Activated CD4-positive, alpha-beta T cell treated with anti-CD3 and anti-CD28 coated beads, Interleukin-2, Interleukin-6, amounts not matched to agents 100 ng/mL and 50 ng/mL, durations not matched to agents 16 hours and 8 hours (primary cell): ENCODE measurements around the gene GALNTL6.

Source experiments
- DNase-seq: peaks from one replicate; pipeline ENCODE4 v3.0.0-alpha.2; 2020

The GALNTL6 gene

DNA sequence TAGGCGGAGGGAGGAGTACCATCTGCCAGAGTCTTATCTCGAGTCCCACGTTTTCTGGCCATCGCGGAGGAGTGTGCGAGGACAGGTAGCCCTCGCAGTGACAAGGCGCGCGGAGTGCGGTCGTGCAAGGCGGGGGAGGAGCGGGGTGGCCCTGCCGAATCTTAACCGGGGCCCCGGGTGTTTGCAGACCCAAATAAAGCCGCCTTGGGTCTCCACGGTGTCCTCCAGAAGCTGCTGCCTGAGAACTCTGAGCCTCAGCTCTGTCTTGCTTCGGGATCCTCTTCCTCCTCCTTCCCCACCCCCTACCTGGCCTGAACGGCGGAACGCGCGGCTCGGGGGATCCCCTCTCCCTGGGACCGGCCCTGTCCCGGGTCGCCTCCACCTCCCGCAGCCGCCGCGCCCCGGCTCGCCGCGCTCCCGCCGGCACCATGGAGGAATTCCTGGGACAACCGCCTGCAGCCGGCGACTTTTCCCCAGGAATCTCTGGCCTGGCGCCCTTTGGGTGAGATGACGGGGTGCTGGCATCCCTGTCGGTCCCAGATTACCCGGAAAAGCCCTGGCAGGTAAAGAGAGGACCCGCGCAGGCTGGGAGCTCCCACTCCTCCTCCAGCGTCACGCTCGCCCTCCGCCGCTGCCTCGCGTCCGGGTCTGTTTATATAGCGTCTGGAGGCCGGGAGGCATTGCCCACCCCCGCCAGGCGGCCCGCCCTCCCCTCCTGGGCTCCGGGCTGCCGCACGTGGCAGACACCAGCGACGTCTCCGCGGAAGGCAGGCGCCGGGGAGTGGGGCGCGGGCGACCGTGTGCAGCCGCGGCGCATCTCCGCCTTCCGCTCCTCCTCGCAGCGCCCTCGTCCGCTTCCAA lies at the start of gene GALNTL6:
Gene GALNTL6, plus strand, starts transcription at position 740 of the 861 bp plus-strand sequence.
- no peak for DNase-seq

DNA sequence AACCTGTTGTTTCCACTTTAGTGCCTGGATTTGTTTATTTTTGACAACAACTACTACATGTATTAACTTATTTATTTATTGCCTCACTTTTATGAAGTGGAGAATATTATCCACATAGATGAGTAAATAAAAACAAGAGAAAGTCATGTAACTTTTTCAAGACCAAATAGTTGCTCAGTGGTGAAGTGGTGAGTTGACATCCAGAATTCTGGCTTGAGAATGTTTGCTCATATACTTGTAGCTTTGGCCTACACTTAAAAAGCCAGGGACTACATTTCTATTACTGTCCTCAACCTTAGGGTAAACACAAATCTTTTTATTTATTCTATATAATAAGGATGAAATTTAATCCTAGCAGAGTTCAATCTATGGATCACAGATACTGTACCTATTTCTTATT lies 47.7 kb upstream of the GALNTL6 start:
- DNase-seq = no peak

DNA sequence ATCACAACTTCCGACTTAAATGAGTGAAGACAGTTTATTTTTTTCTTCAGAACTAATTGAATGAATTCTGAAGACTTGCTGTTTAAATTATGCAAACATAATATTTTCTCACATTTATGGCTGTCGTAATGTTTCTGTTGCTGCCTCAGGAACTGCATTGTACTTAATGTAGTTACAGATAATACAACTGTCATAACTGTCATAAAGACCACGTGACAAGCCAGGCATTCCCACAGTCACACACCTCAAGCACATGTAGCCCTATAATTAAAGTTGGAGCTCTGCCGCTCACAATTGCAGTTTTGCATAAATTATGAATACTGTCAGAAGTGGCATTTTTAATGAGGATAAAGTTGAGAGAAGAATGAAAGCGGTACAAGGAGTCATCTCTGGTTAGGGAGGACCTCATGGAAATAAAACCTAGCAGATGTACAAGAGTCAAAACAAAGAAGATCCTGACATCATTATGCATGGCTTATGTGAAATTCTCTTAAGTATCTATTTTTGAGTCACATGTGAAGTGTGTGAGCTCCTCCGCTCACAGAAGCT lies 38.5 kb upstream of the GALNTL6 start:
- no peak for DNase-seq

DNA sequence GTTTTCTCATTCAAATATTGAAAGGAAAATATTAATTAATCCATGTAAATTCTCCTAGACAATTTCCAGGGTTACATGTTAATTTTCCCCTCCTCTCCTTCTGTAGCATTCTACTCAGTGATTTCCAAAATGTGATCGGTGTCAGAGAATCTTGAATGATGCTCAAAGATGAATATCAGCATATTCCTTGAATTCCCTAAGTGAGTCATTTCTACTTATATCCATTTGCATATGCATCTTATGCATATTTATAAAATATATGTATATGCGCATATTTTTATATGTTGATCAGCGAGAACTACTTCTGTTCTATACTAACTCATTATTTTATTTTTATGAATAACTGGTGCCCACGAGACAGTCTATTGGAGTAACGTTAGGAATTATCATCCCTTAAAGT lies 33.9 kb upstream of the GALNTL6 start:
- DNase-seq = no peak

DNA sequence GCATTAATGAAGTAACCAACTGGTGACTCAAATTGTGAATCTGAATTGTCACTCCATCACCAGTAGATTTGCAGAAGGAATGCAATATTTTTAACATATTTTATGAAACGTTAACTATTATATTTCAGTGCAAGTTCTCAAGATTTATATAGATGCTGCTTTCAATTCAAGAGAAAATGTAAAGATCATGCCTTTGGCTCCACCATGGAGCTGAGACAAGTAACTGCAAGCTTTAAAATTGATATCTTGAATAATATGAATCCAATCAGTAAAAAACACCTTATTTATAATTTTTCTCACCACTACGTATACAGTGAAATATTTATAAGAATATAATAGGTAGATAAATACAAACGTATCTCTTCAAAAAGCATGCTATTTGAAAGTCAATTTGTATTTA lies 27.8 kb upstream of the GALNTL6 start:
- DNase-seq = no peak

DNA sequence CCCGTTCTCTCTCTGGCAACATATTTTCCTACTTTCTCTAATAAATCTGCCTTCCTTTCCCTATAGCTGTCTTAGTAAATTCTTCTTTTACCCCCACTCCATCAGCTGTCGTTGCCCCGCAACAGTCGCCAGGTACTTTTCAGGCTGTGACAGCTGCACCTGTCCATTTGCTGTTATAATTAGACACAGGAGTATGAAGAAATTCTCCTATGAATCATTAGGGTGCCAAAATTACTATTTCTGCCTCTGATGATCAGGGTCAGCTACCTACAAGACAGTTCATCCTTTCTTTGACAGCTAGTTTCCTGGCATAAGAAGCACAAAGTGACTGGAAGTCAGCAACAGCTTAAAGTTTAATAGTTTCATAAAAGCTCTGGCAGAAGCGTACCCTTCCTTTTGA lies 19.5 kb upstream of the GALNTL6 start:
- DNase-seq = no peak

DNA sequence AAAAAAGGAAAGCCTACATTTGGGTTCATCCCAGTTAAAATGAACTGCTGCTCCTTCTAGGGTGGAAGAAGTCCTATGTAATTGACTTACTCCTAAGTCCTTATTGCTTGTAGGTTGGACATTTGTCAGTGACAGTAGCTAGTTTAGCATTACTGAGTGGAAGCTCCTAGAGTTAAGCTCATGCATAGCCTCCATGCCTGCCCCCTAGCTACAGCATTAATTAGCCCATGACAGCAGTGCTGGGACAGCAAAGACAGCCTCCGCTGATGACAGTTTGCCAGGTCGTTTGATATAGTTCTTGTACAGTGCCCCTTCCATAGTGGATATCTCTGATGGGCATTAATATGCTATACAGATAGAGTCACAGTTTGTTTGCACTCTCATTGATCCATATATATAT lies 18.7 kb upstream of the GALNTL6 start:
- DNase-seq = no peak

DNA sequence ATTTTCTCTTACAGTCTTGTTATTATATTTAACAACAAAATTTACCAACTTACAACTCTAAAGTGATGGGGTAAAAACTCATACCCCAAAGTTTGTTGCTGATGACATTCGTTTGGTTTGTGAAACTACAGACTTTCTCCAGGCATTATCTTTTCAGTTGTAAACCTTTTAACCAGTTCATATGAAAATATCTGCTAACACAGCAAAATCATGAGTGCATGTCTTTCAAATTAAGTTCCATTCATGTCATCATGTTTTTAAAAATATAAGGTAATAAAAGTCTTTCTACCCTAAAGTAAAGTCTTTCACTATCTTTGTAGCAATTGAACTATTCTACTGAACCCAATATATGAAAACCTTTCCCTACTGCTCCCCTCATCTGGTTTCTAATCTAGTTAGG lies 3.4 kb upstream of the GALNTL6 start:
- DNase-seq = no peak

DNA sequence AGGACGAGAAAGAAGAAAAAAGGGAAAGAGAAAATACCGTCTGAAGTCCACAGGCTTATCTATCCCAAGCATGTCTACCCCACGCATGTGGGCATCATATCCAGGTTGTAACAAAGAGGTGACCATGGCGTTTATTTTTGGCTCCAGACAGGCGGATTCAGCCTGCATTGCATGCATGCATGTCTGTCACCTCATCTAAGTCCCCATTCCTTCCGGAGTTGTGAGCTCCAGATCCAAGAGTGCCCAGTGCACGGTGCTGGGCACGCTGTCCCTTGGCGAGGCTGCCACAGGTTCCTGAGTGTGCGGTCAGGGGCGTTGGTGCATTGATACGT lies 905 bp upstream of the GALNTL6 start:
- DNase-seq = no peak

DNA sequence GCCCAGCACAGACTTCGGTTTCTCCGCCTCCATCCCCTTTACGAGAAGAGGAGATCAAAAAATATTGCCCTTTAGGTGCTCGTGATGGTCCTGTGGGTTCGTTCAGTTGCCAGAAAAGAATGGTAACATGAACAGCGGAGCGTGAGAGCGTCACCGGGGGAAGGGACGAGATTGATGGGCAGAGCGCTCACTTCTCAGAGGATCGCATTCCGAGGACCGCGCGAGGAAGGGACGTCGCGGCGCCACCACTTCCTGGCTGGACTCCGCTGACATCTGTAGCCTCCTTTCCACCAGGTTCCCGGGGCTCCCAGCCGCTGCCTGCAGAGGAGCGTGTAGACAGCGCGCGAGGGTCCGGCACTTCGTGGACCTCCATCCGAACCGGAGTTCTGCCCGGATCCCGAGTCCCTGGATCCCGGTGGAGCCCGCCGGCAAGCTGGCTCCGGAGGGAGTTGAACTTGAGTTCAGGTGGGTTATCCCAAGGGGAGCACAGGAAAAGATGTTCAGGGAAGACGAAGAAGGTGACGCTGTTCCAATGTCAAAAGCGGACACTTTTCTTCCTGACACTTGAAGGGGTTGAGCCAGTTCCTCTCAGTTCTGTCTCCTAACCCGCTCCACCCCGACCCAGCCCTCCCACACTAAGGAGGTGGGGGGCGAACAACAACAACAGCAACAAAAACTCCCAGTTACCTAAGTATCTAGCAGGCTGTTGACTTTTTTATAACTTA lies 484 bp downstream of the GALNTL6 start:
- no peak for DNase-seq

DNA sequence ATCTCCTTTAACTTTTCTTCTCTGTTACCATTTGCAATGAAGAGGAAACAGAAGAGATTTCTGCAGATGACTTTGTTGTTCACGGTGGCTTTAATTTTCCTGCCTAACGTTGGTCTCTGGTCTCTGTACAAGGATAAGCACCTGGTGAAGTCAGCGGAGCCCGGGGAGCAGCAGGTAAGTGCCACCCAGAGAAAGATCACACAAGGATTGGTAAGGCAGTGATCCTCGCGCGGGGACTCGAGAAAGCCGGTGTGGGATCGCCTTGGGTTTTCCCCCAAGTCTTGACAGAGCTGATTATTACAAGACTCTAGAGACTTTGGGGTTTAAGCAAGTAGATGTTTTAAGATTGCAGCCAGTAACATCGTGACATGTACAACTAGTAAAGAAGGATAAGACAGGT lies 1.3 kb downstream of the GALNTL6 start:
- no peak for DNase-seq

DNA sequence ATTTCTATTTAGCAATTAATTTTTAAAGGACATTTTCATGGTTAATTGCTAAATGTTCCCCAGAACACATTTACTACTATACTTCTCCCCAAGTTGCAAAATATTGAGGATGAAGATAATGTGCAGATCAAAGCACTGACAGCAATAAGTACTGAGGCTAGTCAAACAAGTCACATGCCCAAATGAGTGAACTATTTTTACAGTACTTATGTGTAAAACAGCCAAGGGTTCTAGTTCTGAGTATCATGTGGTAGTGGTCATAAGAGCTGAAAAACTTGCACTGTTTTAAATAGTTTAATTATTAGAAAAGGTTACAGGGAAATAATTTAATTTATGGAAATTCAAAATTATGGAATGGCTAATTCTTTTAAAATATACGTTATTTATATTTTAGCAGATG lies 3.8 kb downstream of the GALNTL6 start:
- no peak for DNase-seq

DNA sequence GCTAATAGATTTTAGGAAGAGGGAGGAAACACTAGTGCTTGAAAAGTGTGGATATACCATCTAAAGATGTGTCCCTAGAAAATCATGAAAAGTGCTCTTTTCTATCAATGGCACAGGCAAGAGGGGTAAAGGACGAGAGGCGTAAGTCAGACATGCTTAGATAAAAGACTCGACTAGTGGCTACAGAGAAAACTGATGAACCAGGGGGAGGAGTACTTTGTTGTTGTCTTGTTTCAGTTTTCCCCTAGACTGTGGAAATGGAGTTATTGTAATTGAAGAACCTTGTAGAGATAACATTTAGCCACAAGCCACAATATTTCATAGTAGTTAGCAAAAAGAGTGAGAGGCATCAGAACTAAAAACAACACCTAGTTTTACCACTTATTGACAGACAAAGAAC lies 21.4 kb downstream of the GALNTL6 start:
- DNase-seq = no peak

DNA sequence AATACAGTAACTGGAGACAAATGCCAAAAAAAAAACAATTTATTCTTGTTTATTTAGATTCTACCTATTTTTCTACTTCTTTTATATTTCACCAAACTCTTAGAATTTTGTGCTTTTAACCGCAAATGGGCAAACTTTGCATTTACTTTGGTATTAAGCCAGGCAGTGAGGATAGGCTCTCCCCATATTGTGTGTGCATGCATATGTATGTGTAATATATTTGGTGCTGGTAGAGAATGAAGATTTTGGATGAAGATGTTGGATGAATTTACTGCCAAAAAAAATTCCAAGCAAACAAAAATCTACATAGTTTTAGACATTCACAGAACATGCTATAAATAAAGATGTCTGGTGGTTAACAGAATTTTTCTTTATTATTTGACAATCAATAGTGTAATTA lies 30.3 kb downstream of the GALNTL6 start:
- no peak for DNase-seq

DNA sequence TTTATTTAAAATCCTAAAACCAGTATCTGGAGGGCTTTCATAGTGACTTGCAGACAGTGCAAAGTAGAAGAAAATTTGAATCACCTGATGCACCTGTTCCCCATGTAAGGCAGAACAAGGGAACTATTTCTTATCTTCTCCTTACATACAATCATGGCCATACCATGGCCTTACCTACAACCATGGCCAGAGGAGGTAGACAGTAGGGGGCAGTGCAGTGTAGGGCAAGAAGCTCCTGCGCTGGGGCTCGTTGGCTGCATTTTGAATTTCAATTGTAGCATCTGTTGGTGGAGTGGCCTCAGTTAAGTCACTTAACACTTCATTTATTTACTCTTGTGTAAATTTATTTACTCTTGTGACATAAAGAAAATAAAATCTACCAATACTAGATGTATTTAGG lies 33.0 kb downstream of the GALNTL6 start:
- DNase-seq = peak; percentile 24

DNA sequence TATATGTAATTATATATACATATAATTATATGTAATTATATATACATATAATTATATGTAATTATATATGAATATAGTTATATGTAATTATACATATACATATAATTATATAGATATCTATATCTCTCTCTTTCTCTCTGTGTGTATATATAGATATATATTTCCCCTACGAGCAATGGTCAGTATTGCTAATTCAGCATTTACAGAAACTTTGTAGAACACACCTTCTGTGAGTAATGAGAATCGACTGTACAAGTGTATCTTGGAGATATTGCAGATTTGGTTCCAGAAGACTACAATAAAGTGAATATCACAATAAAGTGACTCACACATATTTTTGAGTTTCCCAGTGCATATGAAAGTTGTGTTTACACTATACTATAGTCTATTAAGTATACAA lies 33.7 kb downstream of the GALNTL6 start:
- no peak for DNase-seq

DNA sequence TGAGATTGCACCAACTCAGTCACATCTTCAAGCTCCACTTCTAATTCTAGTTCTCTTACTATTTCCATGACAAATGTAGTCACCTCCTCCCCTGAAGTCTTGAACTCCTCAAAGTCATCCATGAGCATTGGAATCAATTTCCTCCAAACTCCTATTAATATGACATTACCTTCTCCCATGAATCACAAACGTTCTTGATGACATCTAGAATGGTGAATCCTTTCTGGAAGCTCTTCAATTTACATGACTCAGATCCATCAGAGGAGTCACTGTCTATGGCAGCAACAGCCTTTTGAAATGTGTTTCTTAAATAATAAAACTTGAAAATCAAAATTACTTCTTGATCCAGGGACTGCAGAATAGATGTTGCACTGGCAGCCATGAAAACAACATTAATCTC lies 34.5 kb downstream of the GALNTL6 start:
- DNase-seq = no peak

DNA sequence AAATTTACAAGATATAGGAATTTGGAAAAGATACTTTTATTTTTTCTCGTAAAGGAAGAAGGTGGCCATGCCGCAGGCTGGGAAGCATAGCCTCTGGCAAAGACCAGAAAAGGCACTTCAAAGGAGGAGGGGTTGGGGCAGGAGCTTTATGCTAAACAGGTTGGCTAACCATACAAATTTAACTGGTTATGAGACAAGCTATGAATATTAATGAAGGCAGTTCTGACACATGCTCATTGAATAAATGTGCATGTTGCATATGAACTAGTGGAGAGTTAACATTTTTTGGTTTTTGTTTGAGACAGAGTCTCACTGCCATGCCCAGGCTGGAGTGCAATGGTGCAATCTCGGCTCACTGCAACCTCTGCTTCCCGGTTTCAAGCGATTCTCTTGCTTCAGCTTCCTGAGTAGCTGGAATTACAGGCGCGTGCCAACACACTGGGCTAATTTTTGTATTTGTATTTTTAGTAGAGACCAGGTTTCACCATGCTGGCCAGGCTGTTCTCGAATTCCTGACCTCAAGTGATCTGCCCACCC lies 36.5 kb downstream of the GALNTL6 start:
- DNase-seq = no peak

DNA sequence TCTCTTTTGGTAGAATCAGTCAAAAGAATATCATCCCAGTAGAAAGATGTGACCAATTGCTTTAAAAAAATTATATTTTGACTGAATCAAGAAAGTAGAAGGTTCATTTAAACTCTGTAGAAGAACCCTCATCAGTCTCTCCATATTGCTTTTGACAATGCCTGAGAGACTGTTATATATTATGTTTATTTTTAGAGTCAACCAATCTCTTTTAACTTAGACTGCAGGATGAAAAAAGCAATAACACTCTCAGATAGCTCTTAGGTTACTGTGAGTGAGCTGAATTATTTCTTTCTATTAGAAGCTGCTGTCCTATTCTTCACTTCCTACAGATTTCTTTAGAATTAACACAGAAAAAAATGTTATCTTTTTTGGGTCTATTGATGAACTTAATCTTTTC lies 38.1 kb downstream of the GALNTL6 start:
- DNase-seq = no peak

DNA sequence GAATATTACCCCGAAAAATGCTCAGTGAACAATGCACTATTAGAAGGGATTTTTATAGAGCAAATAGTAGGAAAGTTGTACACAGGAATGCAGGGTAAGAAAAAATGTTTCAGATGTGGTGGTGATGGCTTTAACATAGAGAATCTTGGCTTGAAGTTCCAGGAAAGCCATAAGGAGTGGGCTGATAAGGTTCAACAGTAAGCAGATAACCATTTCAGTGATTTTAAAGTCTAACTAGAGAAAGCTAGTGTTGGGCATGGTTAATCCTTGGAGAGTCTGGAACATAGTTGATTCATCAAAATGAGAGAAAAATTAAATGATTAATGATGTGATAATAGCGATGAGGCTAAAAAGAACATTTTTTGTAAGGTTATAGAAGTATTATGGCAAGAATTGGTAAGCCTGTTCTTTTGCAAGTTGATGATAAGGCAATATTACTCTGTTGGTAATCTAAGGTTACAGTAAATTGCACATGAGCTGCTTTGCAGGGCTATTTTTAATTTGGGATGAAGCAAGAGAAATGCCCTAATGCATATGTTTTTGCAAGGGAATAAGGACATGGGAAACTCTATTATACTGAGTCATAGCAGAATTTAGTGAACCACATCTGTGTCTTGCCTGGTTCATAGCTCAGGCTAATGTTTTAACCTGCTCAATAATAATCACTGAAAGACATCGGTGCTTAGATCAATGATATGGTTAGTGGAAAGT lies 44.3 kb downstream of the GALNTL6 start:
- no peak for DNase-seq

DNA sequence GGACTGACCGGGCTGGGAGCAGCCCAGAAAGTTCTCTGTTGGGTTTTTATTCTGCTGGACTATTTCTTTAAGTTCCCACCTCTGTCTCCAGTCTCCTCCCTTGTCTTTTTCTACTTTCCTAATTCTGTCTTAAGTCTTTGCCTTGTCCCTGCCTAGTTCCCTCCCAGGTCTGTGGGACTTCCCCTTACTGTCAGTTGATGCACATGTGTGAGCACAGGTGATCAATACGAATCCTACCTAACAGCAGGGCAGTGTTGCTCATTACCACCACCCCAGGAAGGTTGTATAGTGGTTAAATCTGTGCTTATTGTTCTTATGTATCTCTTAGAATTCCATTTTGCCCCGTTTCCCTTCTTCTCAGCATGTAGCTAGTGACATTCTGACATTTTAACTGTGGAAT lies 62.1 kb downstream of the GALNTL6 start:
- DNase-seq = no peak

DNA sequence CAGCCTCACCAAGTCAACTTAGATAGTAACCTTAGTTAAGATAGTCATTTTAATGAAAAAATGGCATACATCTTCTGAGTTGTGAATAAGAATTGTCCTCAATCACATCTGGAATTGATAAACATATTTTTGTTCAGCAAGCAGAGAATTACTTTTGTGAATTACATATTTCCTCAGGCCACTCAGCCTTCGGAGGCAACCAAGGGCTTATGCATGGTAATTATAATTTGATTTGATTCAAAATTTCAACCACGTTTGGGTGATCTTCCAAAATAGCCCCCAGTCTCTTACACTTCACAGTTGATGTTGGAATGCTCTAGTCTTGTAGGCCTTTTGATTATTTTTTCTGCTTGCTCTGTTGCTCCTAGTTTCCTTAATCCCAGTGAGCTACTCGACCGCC lies 63.4 kb downstream of the GALNTL6 start:
- DNase-seq = no peak

DNA sequence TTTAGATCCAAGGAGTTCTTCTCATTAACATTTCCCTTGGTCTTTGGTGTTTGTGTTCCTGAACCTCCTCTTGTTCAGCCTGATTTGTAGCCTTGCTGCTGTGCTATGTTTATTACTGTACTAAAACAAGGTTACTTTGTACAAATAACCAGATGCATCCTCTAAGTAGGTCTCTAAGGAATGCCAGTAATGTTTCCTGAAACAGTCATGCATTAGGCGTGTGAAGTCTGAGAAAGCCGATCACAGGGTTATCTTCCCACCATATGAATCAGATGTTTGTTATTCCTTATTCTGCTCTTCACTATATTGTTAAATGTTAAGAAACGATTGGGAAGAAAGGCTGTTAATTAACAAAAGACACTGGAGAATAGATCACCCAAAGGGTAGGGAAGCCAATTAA lies 66.9 kb downstream of the GALNTL6 start:
- DNase-seq = no peak
